Astrocyte of the cerebellum (primary cell): ENCODE data around the gene ZFPM1.
"Not testable (repeated sequence)": the region's sequence is repeated elsewhere in the genome, so short reads cannot be mapped to it uniquely, and the experiment has no call there.

ENCODE experiments used
- DNase-seq: peaks from one replicate; pipeline ENCODE4 v3.0.0-alpha.2; 2011; ENCODE audit warnings: low read depth
- H3K4me3 ChIP-seq: 2 replicates; pipeline ENCODE4 v1.5.1; 2011; ENCODE audit warnings: mild to moderate bottlenecking, low read depth, low read length, moderate library complexity
- CTCF ChIP-seq: IDR thresholded peaks from 2 replicates; pipeline ENCODE4 v1.5.1; 2012; ENCODE audit warnings: low read length, low read depth, moderate library complexity, mild to moderate bottlenecking; ENCODE audit errors: missing control alignments
- in situ Hi-C: cut with HindIII; loops from 2 replicates; pipeline ENCODE4 v1.10.0; 2017; ENCODE audit warnings: low sequenced_read_pairs

Gene ZFPM1

GRCh38 chr16:88516601-88517061, 63.6 kb downstream of the ZFPM1 start:
- in situ Hi-C loops: no loop called here
- H3K4me3 ChIP-seq: no peak overlapping the region
- no peak for DNase-seq
- no peak for TF ChIP-seq CTCF

GRCh38 chr16:88517208-88517774, 64.2 kb downstream of the ZFPM1 start:
- in situ Hi-C loops, H3K4me3 ChIP-seq, DNase-seq: not testable (repeated sequence)

- in situ Hi-C loops, DNase-seq, H3K4me3 ChIP-seq: not testable (repeated sequence)
Measured at GRCh38 chr16:88518411-88519111, 65.5 kb downstream of the ZFPM1 start.

- DNase-seq: no peak
- in situ Hi-C loops: no loop called here
- no peak for TF ChIP-seq CTCF
- H3K4me3 ChIP-seq: no peak overlapping the region
Measured at GRCh38 chr16:88519240-88519639, 66.2 kb downstream of the ZFPM1 start.

- TF ChIP-seq CTCF: no peak
- no peak overlapping the region for H3K4me3 ChIP-seq
- DNase-seq: no peak
- in situ Hi-C loops: no loop called here
Measured at GRCh38 chr16:88519938-88520653, 67.0 kb downstream of the ZFPM1 start.

GRCh38 chr16:88521674-88522073, 68.6 kb downstream of the ZFPM1 start:
- in situ Hi-C loops: no loop called here
- DNase-seq: no peak

GRCh38 chr16:88522276-88522949, 69.3 kb downstream of the ZFPM1 start:
- no peak overlapping the region for H3K4me3 ChIP-seq
- DNase-seq: no peak
- no peak for TF ChIP-seq CTCF
- in situ Hi-C loops: no loop called here

More at GRCh38 chr16:88521674-88522073, 68.6 kb downstream of the ZFPM1 start:
- TF ChIP-seq CTCF: no peak
- H3K4me3 ChIP-seq: no peak overlapping the region
